Stimulated activated CD8-positive, alpha-beta memory T cell treated with anti-CD3 and anti-CD28 coated beads, Interleukin-15, amount 100 ng/mL, for 1 hour (primary cell): ENCODE measurements around the gene RAB27B.

ENCODE experiments used
- DNase-seq: peaks from one replicate; pipeline ENCODE4 v3.0.0-alpha.2; 2020; ENCODE audit warnings: low read depth

RAB27B gene

GRCh38 chr18:54867131-54867530 lies 38.9 kb downstream of the RAB27B start:
- no peak for DNase-seq

DNA sequence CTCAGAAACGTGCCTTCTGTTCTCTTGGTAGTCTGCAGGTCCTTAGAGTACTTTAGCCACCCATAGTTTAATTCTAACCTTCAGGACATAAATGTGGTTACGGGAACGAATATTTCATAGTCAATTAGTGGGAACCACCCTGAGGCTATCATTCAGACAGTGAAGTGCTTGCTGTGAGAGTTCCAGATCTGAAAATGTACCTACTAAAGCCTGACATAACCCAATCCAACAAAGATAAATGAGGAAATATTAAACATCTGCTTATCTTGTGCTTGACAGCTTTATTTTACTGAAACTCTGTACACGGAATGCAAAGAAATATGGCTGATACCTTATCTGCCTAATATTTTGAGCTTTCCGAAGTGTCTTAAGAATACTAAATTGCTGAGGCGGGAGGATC lies 43.0 kb downstream of the RAB27B start:
- no peak for DNase-seq

DNA sequence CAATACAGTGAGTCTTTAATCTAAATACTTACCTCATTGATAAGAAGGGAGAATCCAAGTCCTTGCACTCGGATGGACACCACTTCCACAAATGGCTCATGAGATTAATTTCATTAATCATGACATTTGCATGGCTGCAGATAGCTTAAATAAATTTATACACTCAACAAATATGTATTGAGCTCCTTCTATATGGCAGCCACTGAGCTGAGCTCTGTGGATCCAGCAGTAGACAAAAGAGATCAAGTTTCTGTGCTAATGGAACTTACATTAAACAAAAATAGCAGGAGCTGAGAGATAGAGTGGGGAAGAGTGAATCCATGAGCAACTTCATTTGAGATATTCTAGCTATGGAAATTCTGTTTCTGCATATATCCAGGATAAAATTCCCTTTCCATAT lies 44.4 kb downstream of the RAB27B start:
- no peak for DNase-seq

DNA sequence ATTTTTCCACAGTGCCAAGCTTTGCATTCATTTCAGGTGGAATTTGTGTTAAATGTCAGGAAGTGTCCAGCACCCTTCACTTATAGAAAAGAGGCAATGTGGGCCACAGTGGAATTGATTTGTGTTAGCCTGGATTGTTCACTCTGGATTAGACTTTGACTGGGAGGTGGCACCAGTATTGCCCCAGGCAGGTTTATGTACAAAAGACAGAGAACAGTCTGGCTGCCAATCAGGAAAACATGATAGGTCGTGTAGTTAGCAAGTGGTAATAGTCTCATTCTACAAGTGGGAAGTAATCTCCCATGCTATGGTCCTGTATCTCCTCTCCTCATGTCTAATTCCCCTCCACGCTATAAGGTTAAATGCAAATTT lies 45.6 kb downstream of the RAB27B start:
- no peak for DNase-seq

DNA sequence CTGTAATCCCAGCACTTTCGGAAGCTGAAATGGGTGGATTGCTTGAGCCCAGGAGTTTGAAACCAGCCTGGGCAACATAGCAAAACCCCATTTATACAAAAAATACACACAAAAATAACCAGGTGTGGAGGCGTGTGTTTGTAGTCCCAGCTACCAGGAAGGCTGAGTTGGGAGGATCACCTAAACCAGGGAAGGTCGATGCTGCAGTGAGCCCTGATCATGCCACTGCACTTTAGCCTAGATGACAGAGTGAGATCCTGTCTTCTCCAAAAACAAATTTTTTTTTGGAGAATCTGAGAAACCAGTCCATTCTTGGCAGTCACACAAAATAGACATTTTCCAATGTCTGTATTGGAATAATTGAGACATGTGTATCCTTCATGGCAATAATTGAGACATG lies 46.8 kb downstream of the RAB27B start:
- DNase-seq = no peak

DNA sequence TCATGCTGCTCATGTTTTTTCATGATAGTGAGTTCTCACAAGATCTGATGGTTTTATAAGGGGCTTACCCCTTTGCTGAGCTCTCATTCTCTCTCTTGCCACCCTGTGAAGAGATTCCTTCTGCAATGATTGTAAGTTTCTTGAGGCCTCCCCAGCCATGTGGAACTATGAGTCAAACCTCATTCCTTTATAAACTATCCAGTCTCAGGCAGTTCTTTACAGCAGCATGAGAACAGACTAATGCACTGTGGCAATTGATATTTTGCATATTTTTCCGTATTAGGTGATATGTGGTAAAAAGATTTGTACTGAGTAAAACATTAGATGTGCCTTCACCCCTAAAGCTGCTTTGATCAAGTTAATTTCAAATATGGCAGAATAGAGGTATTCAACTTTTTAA lies 48.8 kb downstream of the RAB27B start:
- DNase-seq = no peak

GRCh38 chr18:54878159-54878622 lies 49.9 kb downstream of the RAB27B start:
- no peak for DNase-seq

DNA sequence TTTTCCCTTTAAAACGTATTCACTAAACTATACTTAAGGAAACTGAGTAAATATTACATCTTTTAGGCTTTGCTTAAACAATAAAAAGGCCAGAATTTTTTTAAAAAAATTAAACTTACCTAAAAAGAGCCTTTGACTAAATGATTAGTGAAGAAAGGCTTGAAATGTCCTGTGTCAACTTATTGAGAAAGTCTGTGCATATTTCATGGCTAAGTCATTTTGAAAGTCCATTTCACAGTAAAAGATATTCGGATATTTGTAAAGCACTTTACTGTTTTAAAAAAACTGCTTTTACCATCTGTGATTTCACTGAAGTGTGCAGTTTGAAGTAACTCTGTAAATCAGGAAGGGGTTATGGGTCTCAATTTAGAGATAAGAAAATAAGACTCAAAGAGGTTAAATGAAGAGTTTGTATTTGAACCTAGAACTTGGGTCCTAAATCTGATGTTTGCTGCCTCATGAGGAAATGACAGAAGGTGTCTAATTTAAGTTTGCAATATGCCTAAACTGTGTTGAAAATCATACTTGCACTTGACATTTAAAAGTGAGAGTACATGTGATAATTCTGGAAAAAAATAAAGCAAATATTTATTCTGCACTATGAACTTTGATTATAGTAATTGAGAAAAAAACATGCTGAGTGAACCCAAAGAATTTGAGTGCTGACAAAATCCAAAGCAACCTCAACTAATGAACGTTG lies 50.5 kb downstream of the RAB27B start:
- DNase-seq = no peak

DNA sequence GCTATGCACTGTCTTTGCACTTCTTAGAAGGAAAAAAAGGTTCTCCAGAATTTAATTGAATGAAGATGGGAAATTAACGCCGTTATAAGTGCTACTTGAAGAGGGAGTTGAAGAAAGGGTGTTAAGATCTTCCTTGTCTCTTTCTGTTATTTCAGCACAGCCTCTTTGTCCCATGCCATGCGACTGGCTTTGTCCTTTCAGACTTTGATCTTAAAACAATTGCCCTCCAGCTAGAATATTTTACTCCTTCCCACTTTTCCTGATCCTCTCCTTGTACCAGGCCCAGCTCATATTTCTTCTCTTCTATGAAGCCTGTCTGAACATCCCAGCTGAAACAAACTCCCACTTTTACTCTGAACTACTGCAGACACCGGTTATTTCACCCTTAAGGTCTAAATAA lies 51.4 kb downstream of the RAB27B start:
- no peak for DNase-seq

DNA sequence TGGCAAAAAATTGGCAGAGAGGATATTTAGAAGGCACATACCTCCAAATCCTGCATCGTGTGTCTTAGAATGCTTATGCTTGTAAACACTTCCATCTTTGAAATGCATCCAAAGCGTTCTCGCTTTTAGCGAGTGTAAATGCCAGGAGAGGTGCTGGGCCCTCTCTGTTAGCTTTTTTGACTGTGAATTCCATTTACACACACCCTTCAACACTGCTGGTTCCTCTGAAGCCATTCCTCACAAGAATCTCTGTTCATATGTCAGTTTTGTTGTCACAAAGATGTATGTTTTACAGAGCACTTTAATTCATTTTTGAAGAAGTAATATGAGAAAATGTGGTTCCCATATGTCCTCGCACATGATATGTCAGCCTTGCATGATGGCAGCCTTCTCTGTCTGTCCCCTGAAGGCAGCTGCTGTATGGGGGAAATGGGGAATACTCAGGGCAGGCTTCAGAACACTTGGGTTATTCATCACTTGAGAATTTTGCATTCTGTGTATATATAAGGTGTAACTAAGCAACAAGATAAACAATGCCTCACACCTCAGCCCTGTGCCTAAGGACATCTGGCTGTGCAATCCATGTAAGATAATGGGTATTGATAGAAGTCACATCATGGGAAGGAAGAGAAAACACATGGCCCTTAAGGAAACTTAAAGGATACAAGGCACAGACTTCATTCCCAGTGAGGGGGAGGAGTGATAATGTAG lies 52.3 kb downstream of the RAB27B start:
- no peak for DNase-seq

- no peak for DNase-seq
These were observed 53.0 kb downstream of the RAB27B start for GRCh38 chr18:54881229-54881768.

GRCh38 chr18:54882318-54882717 lies 54.0 kb downstream of the RAB27B start:
- DNase-seq = no peak

DNA sequence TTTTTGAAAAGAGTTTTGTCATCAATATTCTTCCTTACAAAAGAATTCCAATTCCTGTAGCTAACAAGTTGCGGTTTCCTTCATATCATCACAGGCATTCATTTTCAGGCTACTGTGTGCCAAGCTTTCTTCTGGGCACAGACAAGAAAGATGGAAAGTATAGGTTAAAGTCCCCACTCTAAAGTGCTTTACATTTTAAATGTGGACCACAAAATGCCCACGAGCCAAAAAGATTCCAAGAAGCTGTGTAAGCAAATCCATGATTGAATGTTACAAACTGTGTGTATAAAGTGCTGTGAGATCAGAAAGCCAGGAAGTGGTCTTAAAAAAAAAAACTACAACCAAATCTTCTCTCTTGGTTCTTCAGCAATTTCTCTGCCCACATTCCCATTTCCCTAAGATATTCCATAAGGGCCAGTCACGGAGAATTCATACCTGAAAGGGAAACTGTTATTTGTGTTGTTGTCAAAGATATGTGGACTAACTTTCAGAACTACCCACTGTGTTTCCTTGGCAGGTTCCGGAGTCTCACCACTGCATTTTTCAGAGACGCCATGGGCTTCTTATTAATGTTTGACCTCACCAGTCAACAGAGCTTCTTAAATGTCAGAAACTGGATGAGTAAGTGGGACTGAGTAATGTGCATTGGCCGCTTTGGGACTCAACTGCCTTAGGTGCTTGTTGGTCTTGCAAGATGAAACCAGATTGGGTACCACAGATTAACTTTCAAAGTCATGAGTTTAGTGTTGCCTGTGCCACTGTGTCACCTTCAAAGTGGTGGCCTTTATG lies 55.7 kb downstream of the RAB27B start:
- no peak for DNase-seq

GRCh38 chr18:54888378-54888777 lies 60.1 kb downstream of the RAB27B start:
- DNase-seq = no peak

- DNase-seq = no peak
These were observed 60.7 kb downstream of the RAB27B start for GRCh38 chr18:54888933-54889332.

GRCh38 chr18:54899500-54899899 lies 71.2 kb downstream of the RAB27B start:
- DNase-seq = no peak

DNA sequence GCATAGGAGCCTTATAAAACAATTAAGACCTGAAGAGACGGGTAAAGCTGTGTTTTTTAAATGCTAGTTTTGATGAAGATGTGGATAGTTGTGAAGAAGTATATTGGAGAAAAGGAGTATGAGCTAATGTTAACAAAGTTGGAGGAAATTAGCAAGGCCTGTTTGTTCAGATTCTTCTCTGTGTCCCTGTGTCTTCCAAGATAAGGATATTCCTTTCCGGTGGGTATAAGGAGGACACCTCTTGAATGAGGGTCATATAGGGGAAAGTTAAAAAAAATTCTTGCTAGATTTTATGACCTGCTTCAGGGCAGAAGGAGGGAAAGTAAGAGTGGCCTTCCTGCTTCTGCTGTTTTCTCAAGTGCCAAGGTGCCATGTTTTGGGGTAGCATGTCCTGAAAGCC lies 72.0 kb downstream of the RAB27B start:
- no peak for DNase-seq

GRCh38 chr18:54904581-54904980 lies 76.3 kb downstream of the RAB27B start:
- no peak for DNase-seq

DNA sequence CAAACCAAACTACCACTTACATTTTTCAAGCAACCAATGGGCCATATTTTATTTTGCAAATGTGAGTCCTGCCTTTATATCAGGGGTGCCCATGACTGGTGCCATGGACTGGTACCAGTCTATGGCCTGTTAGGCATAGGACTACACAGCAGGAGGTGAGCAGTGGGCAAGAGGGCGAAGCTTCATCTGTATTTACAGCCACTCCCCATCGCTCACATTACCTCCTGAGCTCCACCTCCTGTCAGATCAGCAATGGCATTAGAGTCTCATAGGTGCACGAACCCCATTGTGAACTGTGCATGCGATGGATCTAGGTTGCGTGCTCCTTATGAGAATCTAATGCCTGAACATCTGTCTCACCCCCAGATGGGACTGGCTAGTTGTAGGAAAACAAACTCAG lies 77.4 kb downstream of the RAB27B start:
- no peak for DNase-seq

GRCh38 chr18:54906331-54907185 lies 78.3 kb downstream of the RAB27B start:
- DNase-seq = no peak

- no peak for DNase-seq
These were observed 81.3 kb downstream of the RAB27B start for GRCh38 chr18:54909538-54909937.
